Muscle layer of colon (tissue), 2 donors: ENCODE measurements around the gene TFCP2L1.

Source experiments
- H3K27ac ChIP-seq: one replicate; pipeline ENCODE4 v1.7.0; 2013; ENCODE audit warnings: low read depth, mild to moderate bottlenecking, low read length, moderate library complexity
- H3K27me3 ChIP-seq, 2 donors: one replicate each; pipeline ENCODE4 v1.7.0; 2013; ENCODE audit warnings: low read length in 2 of 2, mild to moderate bottlenecking in 2 of 2; ENCODE audit not compliant: insufficient read depth in 2 of 2, control insufficient read depth in 1 of 2
- H3K36me3 ChIP-seq: one replicate; pipeline ENCODE4 v1.7.0; 2013; ENCODE audit warnings: mild to moderate bottlenecking, low read length; ENCODE audit not compliant: insufficient read depth
- H3K4me1 ChIP-seq: one replicate; pipeline ENCODE4 v1.7.0; 2013; ENCODE audit warnings: mild to moderate bottlenecking, low read length; ENCODE audit not compliant: insufficient read depth
- H3K4me3 ChIP-seq, 2 donors: one replicate each; pipeline ENCODE4 v1.7.0; 2013; ENCODE audit warnings: low read length in 2 of 2, low read depth in 1 of 2, mild to moderate bottlenecking in 1 of 2, moderate library complexity in 1 of 2
- H3K9ac ChIP-seq: one replicate; pipeline ENCODE4 v1.7.0; 2013; ENCODE audit warnings: low read length
- H3K9me3 ChIP-seq: one replicate; pipeline ENCODE4 v1.7.0; 2013; ENCODE audit warnings: mild to moderate bottlenecking, low read length
- donor health status: abdominal sarcoma.
- donor health status: Adenocarcinoma of cecum.

The TFCP2L1 gene

DNA sequence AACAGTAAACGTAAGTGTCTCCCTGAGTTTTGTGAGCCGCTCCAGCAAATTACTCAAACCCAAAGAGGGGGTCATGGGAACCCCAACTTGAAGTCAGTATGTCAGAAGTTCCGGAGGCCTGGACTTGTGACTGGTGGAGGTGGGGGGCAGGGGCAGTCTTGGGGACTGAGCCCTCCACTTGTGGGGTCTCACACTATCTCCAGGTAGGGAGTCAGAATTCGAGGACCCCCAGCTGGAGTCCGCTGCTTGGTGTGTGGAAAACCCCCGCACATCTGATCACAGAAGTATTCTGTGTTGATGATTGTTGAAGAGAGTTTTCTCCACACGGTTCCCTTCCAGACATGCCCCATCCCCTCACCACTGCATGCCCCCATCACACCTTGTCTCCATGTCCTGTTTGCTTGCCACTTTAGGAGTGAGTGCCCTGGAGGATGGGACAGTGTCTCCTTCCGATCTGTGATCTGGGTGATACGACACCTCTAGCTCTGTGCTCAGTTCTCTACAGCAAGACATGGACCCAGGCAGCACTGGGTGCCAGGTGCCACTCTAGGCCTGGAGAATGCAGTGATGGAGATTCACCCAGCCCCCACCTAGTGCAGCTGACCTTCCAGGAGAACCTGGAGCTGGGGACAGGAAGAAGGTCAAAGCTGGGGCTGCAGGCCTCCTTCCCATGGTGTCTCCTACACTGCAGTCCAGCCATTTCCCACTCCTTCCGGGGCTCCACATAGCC is 85.6 kb downstream of the TFCP2L1 start:
- Histone ChIP-seq H3K4me1 (no peaks in the 10 kb centered on the region), H3K27ac (no peak overlapping the region)

GRCh38 chr2:121197369-121198091 is 87.5 kb downstream of the TFCP2L1 start:
- Histone ChIP-seq H3K27me3 (no peaks in the 10 kb centered on the region), H3K27ac (no peak overlapping the region), H3K9me3 (no peaks in the 10 kb centered on the region), H3K4me1 (no peaks in the 10 kb centered on the region), H3K4me3 (no peak overlapping the region), H3K9ac (no peak overlapping the region), H3K36me3 (no peaks in the 10 kb centered on the region)

More for the DNA sequence above, 85.6 kb downstream of the TFCP2L1 start:
- Histone ChIP-seq H3K27me3 (no peaks in the 10 kb centered on the region), H3K4me3 (no peak overlapping the region), H3K9ac (no peak overlapping the region), H3K36me3 (no peaks in the 10 kb centered on the region), H3K9me3 (no peaks in the 10 kb centered on the region)

- no peaks in the 10 kb centered on the region for H3K4me1 ChIP-seq
- no peaks in the 10 kb centered on the region for H3K36me3 ChIP-seq
- H3K27ac ChIP-seq, result no peak overlapping the region
- no peaks in the 10 kb centered on the region for H3K9me3 ChIP-seq
- no peaks in the 10 kb centered on the region for H3K27me3 ChIP-seq
- no peak overlapping the region for H3K4me3 ChIP-seq
- no peak overlapping the region for H3K9ac ChIP-seq
These were observed 88.2 kb downstream of the TFCP2L1 start for GRCh38 chr2:121196849-121197155.

DNA sequence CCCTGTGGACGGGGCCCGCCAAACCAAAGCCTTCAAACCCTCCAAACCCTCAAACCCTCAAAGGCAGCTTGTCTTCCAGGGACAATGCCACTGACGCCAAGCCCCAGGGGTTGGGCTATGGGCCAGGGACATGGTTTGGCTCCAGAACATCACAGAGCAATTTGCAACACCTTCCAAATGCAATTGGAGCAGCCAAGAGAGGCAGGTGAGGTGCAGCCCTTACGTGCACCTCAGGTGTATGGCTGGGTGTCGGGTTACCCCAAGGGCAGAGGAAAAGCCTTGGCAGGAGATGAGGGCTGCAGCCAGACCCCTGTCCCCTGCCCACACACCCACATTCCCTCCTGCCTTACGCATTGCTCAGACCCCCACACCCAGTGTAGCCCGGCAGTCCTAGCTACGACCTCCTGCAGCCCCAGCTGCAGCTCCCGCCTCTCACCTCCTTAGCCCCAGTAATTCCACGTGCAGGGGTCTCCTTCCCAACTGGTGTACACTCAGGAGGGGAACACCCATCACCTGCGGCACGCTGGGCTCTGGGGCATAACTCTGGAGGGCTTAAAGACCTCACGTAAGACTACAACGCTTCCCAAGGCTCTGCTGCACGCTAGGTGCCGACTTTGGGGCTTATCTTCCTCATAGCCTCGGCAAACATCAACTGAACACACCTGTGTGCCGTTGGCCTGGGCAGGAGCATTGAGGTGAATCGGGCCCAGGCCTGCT is 88.7 kb downstream of the TFCP2L1 start:
- Histone ChIP-seq H3K4me1 (no peaks in the 10 kb centered on the region), H3K9ac (no peak overlapping the region), H3K4me3 (no peak overlapping the region), H3K9me3 (no peaks in the 10 kb centered on the region), H3K36me3 (no peaks in the 10 kb centered on the region), H3K27ac (no peak overlapping the region), H3K27me3 (no peaks in the 10 kb centered on the region)

- Histone ChIP-seq H3K36me3 (no peaks in the 10 kb centered on the region), H3K27me3 (no peaks in the 10 kb centered on the region), H3K4me1 (no peaks in the 10 kb centered on the region), H3K9ac (no peak overlapping the region), H3K27ac (no peak overlapping the region), H3K4me3 (no peak overlapping the region), H3K9me3 (no peaks in the 10 kb centered on the region)
These were observed 90.0 kb downstream of the TFCP2L1 start for GRCh38 chr2:121195036-121195435.

GRCh38 chr2:121194626-121195025 is 90.4 kb downstream of the TFCP2L1 start:
- H3K27ac ChIP-seq, result no peak overlapping the region
- no peaks in the 10 kb centered on the region for H3K27me3 ChIP-seq
- H3K9me3 ChIP-seq, result no peaks in the 10 kb centered on the region
- no peaks in the 10 kb centered on the region for H3K4me1 ChIP-seq
- H3K36me3 ChIP-seq, result no peaks in the 10 kb centered on the region
- no peak overlapping the region for H3K4me3 ChIP-seq
- H3K9ac ChIP-seq, result no peak overlapping the region

- Histone ChIP-seq H3K4me1 (no peaks in the 10 kb centered on the region), H3K9me3 (no peaks in the 10 kb centered on the region), H3K9ac (no peak overlapping the region), H3K36me3 (no peaks in the 10 kb centered on the region), H3K27ac (no peak overlapping the region), H3K27me3 (no peaks in the 10 kb centered on the region), H3K4me3 (no peak overlapping the region)
These were observed 91.8 kb downstream of the TFCP2L1 start for GRCh38 chr2:121193185-121193584.

DNA sequence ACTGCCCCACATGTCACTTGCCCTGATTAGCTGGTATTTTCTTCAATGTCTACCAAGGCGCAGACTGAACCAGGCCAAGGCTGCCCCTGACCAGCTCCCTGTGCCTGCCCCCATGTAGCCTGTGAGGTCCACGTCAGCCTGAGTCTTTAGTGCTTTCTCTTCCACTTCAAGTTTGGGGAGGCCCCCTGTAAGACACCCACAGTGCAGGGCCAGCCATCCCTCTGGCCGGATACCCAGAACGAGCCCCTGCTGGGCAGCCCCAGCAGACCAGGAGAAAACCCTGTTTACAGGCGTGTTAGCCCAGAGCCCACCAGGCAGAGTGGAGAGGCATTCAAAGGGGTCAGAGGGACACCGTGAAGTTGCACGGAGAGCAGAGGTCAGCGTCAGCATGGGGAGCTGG is 92.4 kb downstream of the TFCP2L1 start:
- Histone ChIP-seq H3K27me3 (no peaks in the 10 kb centered on the region), H3K4me3 (no peak overlapping the region), H3K9ac (no peak overlapping the region), H3K27ac (no peak overlapping the region), H3K9me3 (no peaks in the 10 kb centered on the region), H3K4me1 (no peaks in the 10 kb centered on the region), H3K36me3 (no peaks in the 10 kb centered on the region)

- no peaks in the 10 kb centered on the region for H3K36me3 ChIP-seq
- H3K4me3 ChIP-seq, result no peak overlapping the region
- no peak overlapping the region for H3K9ac ChIP-seq
- H3K27me3 ChIP-seq, result no peaks in the 10 kb centered on the region
- no peaks in the 10 kb centered on the region for H3K9me3 ChIP-seq
- no peaks in the 10 kb centered on the region for H3K4me1 ChIP-seq
- no peak overlapping the region for H3K27ac ChIP-seq
These were observed 93.5 kb downstream of the TFCP2L1 start for GRCh38 chr2:121191191-121192170.

DNA sequence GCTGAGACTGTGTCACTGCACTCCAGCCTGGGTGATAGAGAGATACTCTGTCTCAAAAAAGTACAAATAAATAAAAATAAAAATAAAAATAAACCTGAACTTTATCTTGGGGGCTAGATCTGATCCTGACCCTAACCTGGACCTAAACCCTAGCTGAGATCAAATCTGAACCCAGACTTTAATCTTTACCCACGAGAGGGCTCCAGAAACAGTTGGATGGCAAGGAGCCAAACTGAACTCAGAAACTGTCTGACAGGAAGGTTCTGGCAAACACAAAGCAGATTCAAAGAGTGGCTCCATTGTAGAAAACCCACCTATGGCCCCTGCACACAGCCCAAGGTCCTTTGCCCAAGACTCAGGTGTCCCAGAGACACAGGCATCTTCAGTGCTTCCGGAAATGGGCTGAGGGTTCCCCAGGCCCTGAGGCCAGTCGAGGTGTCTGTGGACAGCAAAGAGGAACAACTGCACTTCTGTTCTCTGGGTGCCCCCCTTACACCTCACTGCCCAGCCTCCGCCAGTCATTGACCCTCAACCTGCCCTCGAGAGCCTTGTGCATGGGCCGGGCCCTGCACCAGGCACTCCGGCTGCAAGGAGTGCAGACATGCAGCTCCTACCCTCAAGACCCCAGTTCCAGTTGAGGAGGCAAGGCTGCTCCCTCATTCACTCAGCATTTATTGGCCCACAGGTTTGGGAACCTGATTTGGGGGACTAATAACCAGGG is 95.2 kb downstream of the TFCP2L1 start:
- Histone ChIP-seq H3K4me1 (no peaks in the 10 kb centered on the region), H3K4me3 (no peak overlapping the region), H3K36me3 (no peaks in the 10 kb centered on the region), H3K9me3 (no peaks in the 10 kb centered on the region), H3K9ac (no peak overlapping the region), H3K27ac (no peak overlapping the region), H3K27me3 (no peaks in the 10 kb centered on the region)
